Activated T-cell treated with anti-CD3 and anti-CD28 coated beads for 24 hours (primary cell): ENCODE results near the gene RGS11.

Experiments
- DNase-seq: peaks from one replicate; pipeline ENCODE4 v3.0.0-alpha.2; 2020; ENCODE audit warnings: low read depth

Gene RGS11

GRCh38 chr16:229731-230281 is 45.9 kb downstream of the RGS11 start:
- DNase-seq: no peak

- peak; percentile 81 for DNase-seq
Observed at GRCh38 chr16:228852-229730, 46.7 kb downstream of the RGS11 start, which contains the start of gene LUC7L. LUC7L (minus strand) TSS chr16:229449; CDS start chr16:229339, 110 bp downstream.

GRCh38 chr16:228151-228851 is 47.4 kb downstream of the RGS11 start:
- no peak for DNase-seq

- DNase-seq: no peak
Observed at GRCh38 chr16:220021-220420, 55.7 kb downstream of the RGS11 start.
